HG03342 (cell line): ENCODE results near the gene TMA7B.

Source experiments
- ATAC-seq: cut with Tn5 transposase; IDR thresholded peaks from one replicate; pipeline ENCODE4 v1.9.1; 2021; ENCODE audit warnings: mild to moderate bottlenecking, moderate library complexity; ENCODE audit not compliant: unreplicated experiment

Gene TMA7B

DNA sequence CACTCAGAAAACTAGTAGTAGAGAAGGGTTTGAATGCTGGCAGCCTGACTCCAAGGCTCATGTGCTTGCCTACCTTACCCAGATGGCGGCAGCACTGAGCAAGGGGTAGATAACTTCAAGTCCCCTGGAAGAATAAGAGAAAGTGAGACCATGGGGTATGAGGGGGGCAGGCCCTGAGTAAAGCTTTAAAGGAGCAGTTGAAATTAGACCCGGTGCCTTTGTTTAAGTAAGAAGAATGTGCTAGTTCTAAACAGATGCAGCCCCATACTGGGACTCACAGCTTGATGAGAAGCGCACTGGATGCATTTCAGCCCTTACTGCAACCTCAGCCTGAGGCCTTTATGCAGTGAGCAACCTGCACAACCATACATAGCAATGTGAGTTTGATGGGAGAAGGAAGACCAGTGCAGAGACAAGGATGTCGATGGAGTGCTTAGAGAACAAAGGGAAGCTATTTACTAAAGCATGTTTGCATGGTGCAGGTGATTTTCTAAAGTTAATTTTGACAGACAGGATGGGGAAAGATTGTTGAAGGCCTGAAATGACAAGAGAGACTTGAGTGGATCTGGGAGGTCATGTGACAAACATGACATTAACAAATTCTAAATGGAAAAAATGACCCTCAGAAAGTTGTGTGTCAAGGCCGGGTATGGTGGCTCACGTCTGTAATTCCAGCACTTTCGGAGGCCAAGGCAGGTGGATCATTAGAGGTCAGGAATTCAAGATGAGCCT lies 27.1 kb upstream of the TMA7B start:
- no peak for ATAC-seq

DNA sequence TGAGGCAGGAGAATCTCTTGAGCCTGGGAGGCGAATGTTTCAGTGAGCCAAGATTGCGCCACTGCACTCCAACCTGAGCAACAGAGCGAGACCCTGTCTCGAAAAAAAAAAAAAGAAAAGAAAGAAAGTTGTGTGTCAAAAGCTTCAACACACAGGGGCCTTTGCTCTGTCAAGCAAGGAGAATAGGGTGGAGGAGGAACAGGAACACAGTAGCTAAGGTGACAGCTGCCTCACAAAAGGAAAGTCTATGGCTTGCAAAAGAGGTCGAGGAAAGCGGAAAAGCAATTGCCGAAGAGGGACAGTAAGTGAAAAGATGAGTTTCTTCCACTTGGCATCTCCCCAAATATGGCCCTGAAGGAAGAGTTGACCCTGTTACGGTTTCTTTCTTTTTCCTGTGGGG lies 26.5 kb upstream of the TMA7B start:
- ATAC-seq: no peak

DNA sequence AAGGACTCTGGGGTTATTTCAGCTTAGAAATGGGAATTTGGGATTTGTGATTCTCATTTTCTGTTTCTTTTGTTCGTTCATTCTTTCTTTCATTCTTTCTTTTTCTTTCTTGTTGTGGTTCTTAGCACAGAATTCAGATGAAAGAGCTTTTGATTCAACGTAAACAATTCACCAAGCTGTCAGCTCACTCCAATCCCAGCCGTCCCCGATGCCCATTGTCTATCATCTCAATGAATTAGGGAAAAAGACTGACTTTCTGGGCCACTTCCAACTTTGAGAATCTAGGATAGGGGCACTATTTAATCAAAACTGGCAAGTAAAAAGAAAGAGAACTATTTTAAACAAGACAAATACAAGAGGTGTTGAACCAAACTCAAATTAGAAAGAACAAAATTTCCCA lies 25.1 kb upstream of the TMA7B start:
- no peak for ATAC-seq

DNA sequence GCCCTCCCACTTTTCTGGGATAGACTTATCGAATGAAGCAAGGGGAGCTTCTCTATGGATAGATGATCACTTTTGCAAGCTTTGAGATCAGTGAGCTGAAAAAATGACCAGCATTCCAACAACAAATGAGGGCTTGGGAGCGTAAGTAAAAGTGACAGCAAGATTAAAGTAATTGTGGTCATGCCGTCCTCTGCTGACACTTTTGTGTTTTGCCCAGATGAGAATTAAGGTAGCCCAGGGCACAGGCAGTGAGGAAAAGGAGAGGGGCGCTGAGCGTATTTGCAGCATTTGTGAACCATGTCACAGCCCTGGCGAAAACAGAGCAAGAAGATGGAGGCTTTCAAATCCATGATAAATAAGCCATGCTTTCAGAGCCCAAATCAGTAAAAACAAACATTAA lies 24.6 kb upstream of the TMA7B start:
- no peak for ATAC-seq

DNA sequence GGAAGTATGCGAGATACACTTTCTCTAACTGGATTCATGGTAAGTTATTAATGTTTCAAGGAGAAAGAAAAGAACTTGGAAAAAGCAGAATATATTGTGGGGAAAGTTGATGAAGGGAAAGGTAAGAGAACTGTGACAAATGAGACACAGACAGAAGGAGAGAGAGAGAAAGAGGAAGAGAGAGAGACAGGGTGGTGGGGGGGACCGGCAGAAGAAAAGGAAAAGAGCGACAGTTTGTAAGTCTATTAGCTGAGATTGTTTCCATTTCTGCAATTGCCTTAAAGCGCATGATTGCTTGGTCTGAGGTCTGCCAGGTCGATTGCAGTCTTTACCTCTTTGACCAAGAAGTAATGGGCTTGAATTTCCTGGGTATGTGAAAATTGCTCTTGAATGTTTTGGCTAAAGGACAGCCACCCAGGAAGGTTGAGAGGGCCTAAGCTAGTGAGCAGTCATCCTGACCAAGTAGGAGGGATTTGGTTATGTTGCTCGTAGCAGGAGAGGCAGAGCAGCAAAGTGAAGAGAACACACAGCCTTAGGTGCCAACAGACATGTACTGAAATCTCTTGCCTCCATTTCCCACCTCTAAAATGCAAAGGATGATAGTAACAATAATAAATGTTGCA lies 23.6 kb upstream of the TMA7B start:
- ATAC-seq: no peak

DNA sequence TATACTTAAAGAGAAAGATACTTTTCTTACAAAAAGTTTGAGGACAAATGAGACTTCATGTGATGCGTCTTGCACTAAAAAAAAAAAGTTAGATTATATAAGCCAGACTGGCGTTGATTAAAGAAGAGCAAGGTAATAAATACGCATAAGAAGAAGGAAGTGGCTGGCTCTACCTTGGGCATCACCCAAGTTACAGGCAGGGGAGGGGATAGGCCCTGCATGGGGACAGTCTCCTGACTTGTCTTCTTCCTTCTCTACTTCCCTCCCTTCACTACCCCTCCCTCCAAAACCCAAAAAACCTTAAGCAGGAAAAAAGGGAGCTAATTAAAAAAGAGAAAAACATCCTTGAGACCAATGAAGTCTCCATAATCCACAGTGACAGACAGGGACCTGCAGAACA lies 22.3 kb upstream of the TMA7B start:
- ATAC-seq: no peak

DNA sequence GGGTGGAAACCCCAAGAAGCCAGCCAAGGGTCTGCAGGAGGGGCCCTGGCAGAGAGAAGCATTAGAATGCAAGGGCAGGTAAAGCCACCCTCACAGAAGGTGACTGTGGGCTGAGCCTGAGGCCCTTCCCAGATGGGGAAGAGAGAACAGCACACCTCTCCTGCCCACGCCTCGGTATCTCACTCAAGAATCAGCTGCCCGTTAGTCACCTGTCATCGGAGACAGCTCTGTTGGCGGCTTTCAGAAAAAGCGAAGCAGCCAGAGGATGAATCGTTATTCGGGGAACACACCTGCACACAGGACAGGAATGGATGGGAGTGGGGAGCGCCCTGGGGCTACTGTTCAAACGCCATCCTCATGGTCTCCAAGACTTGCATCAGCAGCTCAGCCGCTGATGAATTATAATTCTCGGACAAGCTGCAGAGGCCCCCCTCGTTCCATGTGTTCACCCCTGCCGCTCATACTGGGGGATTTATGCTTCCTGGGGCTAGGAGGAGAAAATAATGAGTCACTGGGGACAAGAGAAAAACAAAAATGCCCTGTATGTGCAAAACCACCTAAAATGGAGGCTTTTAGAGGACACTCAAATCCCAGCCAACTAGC lies 21.6 kb upstream of the TMA7B start:
- ATAC-seq: no peak

DNA sequence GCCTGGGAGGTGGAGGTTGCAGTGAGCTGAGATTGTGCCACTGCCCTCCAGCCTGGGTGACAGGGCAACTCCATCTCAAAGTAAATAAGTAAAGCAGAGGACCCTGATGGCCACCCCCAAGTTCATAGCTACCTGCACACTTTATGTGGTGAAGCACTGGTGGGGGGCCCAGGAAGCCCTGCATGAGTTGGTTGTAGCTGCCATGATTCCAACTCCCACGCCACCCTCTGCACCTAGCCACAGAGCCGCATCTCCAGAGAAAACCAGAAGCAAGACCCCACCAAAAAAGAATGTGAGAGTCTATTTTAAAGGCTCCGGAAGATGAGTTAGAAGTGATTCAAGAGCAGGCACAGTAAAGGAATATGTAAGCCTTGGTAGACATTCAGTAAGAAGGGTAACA lies 20.4 kb upstream of the TMA7B start:
- no peak for ATAC-seq

DNA sequence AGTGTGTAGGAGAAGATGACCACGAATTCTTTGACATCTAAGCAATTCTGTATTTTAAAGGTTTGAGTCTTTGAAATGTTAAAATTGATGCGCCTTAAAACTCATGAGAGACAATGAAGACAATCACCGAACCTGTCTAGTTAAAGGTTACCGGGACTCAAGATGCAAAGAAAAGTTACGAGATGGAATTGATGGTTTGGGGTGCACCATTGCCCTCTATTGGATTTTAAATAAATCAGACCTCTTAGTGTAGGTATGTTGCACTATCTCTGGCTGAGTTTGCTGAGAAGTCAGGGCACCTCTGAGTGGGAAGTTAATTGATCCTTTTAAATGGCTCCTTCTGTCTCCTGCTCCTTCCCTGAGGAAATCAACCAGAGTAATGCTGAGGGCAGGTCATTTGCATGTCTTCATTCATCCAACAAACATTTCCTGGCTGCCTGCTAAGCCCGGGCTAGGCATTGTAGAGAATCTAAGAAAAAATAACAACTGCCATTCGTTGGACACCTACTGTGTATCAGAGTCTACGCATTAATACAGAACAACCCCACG lies 19.4 kb upstream of the TMA7B start:
- ATAC-seq: no peak

DNA sequence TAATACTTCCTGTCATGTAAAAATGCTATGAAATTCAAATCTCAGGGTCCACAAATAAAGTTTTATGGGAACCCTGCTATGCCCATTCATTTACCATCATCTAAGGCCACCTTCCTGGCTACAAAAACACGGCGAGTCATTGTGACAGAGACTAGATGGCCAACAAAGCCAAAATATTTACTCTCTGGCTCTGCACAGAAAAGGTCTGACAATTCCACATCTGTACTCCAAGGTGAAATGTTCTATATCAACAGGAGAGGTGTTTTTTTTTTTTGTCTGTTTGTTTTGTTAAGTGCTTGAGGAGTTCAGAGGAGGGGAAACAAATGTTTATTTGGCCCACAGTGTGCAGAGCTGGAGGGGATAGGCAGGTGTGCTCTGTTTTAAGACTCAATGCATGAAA lies 18.6 kb upstream of the TMA7B start:
- ATAC-seq: no peak

DNA sequence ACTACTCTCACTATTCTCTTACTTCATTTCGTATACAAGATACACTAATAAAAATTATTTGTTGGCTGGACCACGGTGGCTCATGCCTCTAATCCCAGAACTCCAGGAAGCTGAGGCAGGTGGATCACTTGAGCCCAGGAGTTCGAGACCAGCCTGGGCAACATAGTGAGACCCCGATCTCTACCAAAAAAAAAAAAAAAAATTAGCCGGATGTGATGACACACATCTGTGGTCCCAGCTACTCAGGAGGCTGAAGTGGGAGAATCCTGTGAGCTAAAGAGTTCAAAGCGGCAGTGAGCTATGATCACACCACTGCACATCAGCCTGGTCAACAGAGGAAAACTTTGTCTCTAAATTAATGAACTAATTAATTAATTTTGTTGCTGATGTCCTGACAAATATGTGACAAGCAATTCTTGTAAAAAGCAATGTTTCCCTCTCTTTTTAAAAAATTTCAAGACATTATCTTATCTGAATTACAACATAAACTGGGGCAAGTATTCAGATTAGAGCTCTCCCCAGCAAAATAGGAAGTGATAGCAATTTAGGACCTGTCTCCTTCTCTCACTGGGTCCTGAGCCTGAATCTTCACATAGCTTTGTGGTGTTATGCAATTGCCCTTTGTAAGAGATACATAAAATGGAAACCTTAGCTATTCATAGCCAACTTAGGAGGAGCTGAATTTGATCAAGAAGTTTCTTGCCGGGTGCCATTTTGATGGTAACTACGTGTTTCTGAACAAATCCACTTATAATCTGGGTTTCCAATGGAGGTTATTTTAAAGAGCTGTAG lies 17.6 kb upstream of the TMA7B start:
- no peak for ATAC-seq

DNA sequence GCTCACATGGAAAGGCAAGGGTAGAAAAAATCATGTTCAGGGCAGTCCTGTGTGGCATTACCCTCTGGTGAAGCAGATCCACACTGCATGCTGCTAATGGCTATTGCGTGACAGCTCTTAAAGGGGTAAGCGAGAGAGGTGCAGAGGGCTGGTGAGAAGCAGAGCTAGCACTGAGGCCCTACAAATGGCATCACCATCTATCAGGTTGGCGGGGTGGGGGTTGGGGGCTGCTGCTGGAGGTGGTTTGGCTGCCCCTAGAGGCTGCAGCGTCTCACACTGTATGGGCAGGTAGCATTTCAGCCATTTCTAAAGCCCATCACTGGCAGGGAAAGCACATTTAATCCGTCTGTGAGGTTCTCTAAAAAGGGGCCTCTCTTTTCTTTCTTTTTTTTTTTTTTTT lies 16.9 kb upstream of the TMA7B start:
- ATAC-seq: no peak

DNA sequence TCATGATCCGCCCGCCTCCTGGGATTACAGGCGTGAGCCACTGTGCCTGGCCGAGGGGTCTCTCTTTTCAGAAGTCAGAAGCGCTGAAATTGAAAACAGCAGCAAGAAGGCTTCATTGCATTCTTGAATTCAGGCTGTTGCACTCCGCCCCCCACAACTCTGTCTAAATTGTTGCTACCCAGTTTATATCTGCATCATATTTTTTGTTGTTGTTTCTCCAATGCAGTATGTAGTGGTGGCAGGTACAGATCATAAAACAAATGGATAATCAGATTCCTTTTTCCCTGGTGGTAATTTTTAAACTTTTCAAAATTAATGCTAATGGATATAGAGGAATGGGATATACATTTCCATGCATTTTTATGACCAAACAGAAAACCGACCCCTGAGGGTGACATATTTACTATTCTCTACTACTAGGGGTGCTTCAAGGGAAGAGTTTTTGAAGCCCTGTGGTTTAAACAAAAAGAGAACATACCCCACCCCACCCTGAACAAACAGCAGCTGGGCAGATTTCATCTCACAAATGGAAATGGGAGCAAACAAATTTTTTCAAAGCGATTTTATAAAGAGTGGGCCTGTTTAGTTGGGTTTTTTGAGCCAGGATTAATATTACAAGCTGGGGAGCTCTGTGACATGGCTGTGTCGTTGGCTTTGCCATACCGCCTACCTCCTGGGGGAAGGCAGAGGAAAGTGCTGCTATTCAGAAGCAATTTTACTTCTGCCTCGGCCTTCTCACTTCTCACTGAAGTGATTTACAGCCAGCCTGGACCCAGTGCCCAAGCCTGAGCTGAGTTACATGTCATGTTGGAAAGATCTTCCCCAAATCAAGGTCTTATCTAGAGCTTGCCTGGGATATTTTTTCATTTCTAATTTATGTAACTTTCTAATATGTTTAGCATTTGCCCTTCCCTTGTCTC lies 16.0 kb upstream of the TMA7B start:
- no peak for ATAC-seq

DNA sequence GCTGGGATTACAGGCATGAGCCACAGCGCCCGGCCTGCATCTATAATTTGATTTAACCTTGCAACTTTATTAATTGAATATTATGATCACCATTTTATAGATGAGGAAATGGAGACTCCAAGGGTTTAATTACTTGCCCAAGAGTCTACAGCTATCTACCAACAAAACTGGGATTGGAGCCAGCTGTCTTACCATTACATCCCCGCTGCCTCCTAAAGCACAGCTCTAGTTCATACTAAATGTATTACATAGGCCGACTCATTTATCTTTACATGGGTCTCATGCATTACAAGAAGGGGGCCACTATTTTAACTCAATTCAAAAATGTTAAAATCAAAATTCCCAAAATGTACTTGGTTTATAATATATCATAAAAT lies 14.1 kb upstream of the TMA7B start:
- no peak for ATAC-seq

DNA sequence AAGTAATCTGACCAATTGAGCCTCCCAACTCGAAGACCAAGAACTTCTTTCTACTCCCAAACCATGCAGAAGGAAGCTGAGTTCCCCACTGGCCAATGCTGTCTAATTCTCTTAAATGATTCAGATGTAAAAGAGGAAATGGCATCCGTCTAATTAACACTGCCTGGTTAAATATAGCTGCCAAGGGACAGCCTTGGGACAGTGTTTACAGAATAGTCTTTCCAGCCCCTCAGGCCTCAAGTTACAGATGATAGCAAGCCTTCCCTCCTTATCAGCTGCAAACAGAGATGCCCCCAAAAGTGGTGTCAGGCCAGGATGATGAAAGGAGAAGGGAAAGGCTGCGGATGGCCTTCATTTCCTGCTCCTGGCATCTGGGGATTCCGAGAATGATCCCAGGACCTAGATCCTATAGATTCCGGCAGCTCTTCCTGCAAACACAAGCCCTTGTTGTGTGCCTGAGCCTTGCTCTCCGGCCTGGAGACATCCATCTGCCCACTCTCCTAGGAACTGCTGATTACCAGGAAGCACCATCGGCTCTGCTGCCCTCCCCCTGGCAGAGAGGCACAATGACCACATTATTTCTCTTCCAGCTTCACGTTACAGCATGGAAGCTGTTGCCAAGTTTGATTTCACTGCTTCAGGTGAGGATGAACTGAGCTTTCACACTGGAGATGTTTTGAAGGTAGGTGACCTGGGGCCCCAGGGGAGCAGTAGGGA lies 13.5 kb upstream of the TMA7B start:
- no peak for ATAC-seq

DNA sequence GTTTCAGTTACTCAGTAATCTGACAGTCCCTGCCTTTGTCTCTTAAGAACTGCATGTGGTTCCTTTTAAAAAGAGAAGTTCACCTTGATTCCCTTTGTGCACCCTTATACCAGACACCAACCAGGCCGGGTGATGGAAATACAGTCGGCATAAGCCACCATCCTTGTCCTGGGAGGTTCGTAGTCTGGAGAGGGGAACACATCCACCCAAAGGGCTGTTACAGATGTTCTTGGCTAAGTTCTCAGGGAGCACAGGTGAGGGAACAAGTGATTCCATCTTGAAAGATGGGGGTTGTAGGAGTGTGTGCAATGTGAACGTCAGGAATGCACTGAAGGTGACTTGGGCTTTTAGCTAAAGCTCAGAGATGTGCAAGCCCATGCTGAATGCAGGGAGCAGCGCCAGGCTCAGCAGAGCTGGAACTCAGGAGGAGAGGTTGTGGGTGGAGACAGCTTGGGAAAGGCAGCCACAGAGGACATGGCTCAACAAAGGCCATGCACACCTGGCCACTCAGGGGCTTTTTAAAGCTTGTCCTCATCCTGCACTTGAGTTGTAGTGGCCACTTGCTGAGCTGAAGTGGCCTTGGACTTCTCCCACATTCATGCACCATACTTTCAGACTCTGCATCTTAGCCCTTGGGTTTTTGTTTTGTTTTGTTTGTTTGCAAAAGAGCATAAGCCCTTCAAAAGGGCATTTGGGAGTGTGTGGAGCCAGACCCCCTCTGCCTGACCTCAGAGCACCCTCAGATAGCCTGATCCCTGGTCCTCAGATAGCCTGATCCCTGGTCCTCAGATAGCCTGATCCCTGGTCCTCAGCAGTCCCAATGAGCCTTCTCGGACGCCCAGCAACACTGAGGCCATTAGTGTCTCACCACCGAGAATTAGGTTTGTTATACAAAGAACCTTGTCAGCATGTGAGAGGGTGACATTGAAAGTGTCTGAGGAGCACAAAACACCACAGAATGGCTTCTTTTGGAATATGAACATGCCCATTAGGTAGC lies 12.7 kb upstream of the TMA7B start:
- no peak for ATAC-seq

DNA sequence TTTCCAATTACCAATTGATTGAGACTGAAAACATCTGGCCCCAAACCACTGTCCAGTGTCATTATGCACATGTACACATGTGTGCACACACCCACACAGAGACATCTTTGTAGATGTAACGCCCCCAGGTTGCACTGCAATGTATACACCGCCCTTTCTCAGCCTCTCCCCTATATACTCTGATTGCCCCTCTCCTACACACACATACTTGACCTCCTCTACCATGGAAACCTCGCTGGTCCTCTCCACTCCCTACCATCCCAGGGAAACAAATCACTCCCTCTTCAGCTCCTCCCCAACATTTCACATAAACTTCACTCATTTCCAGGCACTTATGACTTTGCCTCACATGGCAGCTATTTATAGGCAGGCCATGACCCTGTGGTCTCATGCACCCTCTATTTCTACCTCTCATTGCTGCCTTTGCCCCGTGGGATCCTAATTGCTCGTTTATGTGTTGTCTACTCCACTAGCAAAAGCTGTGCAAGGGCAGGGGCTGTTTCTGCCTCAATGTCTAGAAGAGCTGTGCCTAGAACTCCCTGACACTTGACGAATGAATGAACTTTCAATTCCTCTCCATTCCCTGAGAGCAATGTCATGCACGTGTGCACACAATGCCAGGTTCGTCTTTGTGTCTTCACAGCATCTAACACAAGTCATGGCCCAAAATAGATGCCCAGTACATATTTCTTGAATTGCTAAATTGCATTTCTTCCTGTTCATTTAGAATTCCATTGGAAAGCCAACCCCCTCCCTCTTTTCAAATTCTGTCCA lies 10.0 kb upstream of the TMA7B start:
- ATAC-seq: no peak
